ENCODE results near the gene KMT2E. TPM values are rescaled to one million over a fixed set of nuclear protein-coding genes. Genes with fewer than 3 reads are reported as not detected.

The KMT2E gene
- total RNA-seq, 1 experiment from 2014 or later, result 38.2 TPM

- H3K9me3 ChIP-seq (ENCODE audit: control insufficient read depth, low read depth, low read length), result no peaks in the 10 kb centered on the region
- H3K23me2 ChIP-seq (ENCODE audit: insufficient read length, low read depth, low read length, poor library complexity, severe bottlenecking), result no peaks in the 10 kb centered on the region
- Mint-ChIP-seq H3K9me3 (no peaks in the 10 kb centered on the region), H3K4me1 (peaks cover 14 to 20% of the 10 kb centered on the region in 2 experiments; a peak in 3 of 4 replicates), H3K27ac (0 out of 7 replicates have a peak overlapping the region, but pooled peaks have one; percentile 8 to 19 (median 8)), H3K36me3 (ENCODE audit: insufficient read depth in 1 of 3, low read depth in 3 of 3) (peaks cover 4 to 26% (median 15%) of the 10 kb centered on the region in 3 experiments; a peak in 6 of 7 replicates), H3K4me3 (no peak overlapping the region), H3K27me3 (ENCODE audit: low read depth) (no peaks in the 10 kb centered on the region; the same call in 1 of the 2 replicates)
- no peak overlapping the region for H4K8ac ChIP-seq (replicated peaks; ENCODE audit: insufficient read length, low read depth, low read length)
- no peak overlapping the region for H4K5ac ChIP-seq (ENCODE audit: insufficient read length, low read depth, low read length)
- WGBS (ENCODE audit: extremely low coverage, insufficient read length, low lambda C conversion rate), result no CpG with 5 or more reads among the region's 4 CpGs
- no peak for TF ChIP-seq CTCF (conservative IDR thresholded peaks at IDR 0.05)
- no peak overlapping the region for H2BK20ac ChIP-seq (ENCODE audit: low read depth, low read length, poor library complexity, severe bottlenecking)
- no peak overlapping the region for H4K91ac ChIP-seq (ENCODE audit: insufficient read length, low read depth, low read length)
- no peak overlapping the region for H3K27ac ChIP-seq (ENCODE audit: insufficient read length, low read depth, low read length)
- no peak overlapping the region for H3K9ac ChIP-seq (ENCODE audit: extremely low read depth, insufficient read length, low read length)
- no peak overlapping the region for H3T11ph ChIP-seq (ENCODE audit: low read length)
- no peaks in the 10 kb centered on the region for H3K79me2 ChIP-seq (ENCODE audit: insufficient read depth, low read length)
- H3K14ac ChIP-seq (ENCODE audit: insufficient read depth, low read length), result no peak overlapping the region
- H3K27me3 ChIP-seq (ENCODE audit: insufficient read depth, low read length), result no peaks in the 10 kb centered on the region
- H3K23ac ChIP-seq (ENCODE audit: insufficient read length, low read depth, low read length), result no peak overlapping the region
- no peak overlapping the region for H2BK120ac ChIP-seq (ENCODE audit: low read depth, low read length, poor library complexity, severe bottlenecking)
- no peak for DNase-seq
- H3K18ac ChIP-seq (ENCODE audit: insufficient read length, low read depth, low read length), result no peak overlapping the region
- no peak overlapping the region for H3K56ac ChIP-seq (ENCODE audit: insufficient read length, low read depth, low read length)
- H3K4me2 ChIP-seq (ENCODE audit: insufficient read depth, insufficient read length, low read length), result no peak overlapping the region
- no peak overlapping the region for H2AK5ac ChIP-seq (ENCODE audit: insufficient read length, low read length)
- no peak overlapping the region for H2BK15ac ChIP-seq (ENCODE audit: low read depth, low read length)
- no peaks in the 10 kb centered on the region for H3K79me1 ChIP-seq (ENCODE audit: insufficient read depth, low read depth, low read length, poor library complexity, severe bottlenecking)
- H3K4ac ChIP-seq (ENCODE audit: low read depth, low read length), result no peak overlapping the region
- no peaks in the 10 kb centered on the region for H3K4me1 ChIP-seq (ENCODE audit: insufficient read depth, low read length)
- no peak overlapping the region for H2BK5ac ChIP-seq (ENCODE audit: insufficient read length, low read length)
- H4K20me1 ChIP-seq (ENCODE audit: control insufficient read depth, insufficient read depth, insufficient read length), result no peaks in the 10 kb centered on the region
- no peak overlapping the region for H2AFZ ChIP-seq (ENCODE audit: low read length)
- H2BK12ac ChIP-seq (ENCODE audit: insufficient read length, low read depth, low read length), result no peak overlapping the region
These were observed 112.5 kb downstream of the KMT2E start for GRCh38 chr7:105126436-105126975.
